Activated CD4-positive, alpha-beta T cell treated with anti-CD3 and anti-CD28 coated beads, Interleukin-2, amount 10 ng/mL, durations not matched to agents 24 days and 14 days (primary cell): ENCODE measurements around the gene NMNAT2. TPM values are rescaled to one million over a fixed set of nuclear protein-coding genes. Genes with fewer than 3 reads are reported as not detected.

Source experiments
- DNase-seq: peaks from one replicate; pipeline ENCODE4 v3.0.0; 2022
- H3K27ac Mint-ChIP-seq: one replicate; pipeline ENCODE4 v1.8.0; 2022; ENCODE audit warnings: mild to moderate bottlenecking, mixed read lengths
- H3K27me3 Mint-ChIP-seq: one replicate; pipeline ENCODE4 v1.8.0; 2022; ENCODE audit warnings: mixed read lengths
- H3K36me3 Mint-ChIP-seq: one replicate; pipeline ENCODE4 v1.8.0; 2022; ENCODE audit warnings: low read depth, mild to moderate bottlenecking, mixed read lengths
- H3K4me1 Mint-ChIP-seq: one replicate; pipeline ENCODE4 v1.8.0; 2021; ENCODE audit warnings: mixed read lengths
- H3K4me3 Mint-ChIP-seq: one replicate; pipeline ENCODE4 v1.8.0; 2022; ENCODE audit warnings: mild to moderate bottlenecking, moderate library complexity, mixed read lengths
- H3K9me3 Mint-ChIP-seq: one replicate; pipeline ENCODE4 v1.8.0; 2021; ENCODE audit warnings: mixed read lengths
- intact Hi-C: fragments of 100-400 bp; cut with micrococcal nuclease; formaldehyde crosslinking; loops from one replicate; pipeline ENCODE4 v1.15.1; 2023
- total RNA-seq: library from RNA; stranded (reverse); gene quantifications from 2 replicates; pipeline ENCODE4 v1.2.3, GENCODE V29; 2022

Gene NMNAT2
- total RNA-seq, 1 donor from 2014 or later: not detected

GRCh38 chr1:183228347-183229220 is 189.6 kb downstream of the NMNAT2 start:
- intact Hi-C loops: loop anchor here (10.0 kb wide), 1 partner anchor 264 kb away; no protein-coding TSS in a partner anchor

DNA sequence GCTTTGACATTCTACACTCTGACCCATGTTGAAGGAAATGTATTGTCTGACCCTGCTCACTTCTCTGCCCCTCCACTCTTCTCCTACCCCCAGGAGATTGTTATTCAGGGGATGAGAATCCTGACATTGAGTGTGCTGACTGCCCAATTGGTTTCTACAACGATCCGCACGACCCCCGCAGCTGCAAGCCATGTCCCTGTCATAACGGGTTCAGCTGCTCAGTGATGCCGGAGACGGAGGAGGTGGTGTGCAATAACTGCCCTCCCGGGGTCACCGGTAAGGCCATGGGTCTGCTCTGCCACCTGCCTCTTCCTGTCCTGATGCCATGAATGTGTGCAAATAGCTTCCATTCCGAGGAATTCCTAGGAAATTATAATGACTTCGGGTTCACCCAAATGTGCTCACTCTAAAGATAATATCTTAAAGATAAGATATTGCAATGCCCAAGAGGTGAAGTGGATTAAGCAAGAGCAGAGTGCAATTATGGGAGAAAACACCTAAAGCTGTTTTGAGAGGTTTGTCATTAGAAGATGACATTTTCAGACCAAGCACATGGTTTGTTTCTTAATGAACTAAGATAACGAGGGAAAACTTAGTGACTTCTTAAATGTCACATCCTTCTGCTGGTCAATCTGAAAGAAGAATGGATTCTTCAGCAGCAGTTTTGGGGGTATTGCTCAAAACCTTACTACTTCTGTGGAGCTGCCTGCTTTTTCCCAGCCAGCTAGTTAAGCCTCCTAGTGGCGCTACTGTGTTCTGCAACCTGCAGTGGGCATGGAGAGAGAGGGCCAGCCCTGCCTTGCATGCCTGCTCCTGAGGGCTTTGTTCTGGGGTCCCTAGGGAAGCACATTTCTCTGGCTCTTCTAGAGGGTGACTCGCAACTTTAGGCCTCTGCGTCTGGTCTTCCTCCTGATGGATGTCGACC is 190.5 kb downstream of the NMNAT2 start:
- Mint-ChIP-seq H3K4me3 (no peak overlapping the region), H3K27me3 (no peaks in the 10 kb centered on the region), H3K4me1 (peaks cover 6% of the 10 kb centered on the region), H3K27ac (no peak overlapping the region), H3K9me3 (no peaks in the 10 kb centered on the region), H3K36me3 (no peaks in the 10 kb centered on the region)
- intact Hi-C loops: loop anchor here (10.0 kb wide), 1 partner anchor 263 kb away; no protein-coding TSS in a partner anchor
- DNase-seq: peak; percentile 82

More at GRCh38 chr1:183228347-183229220, 189.6 kb downstream of the NMNAT2 start:
- Mint-ChIP-seq H3K36me3 (no peaks in the 10 kb centered on the region), H3K27me3 (peaks cover 2% of the 10 kb centered on the region), H3K4me1 (peaks cover 6% of the 10 kb centered on the region), H3K4me3 (no peak overlapping the region), H3K9me3 (no peaks in the 10 kb centered on the region), H3K27ac (no peak overlapping the region)
- no peak for DNase-seq

- Mint-ChIP-seq H3K4me1 (peaks cover 6% of the 10 kb centered on the region), H3K4me3 (no peak overlapping the region), H3K27ac (no peak overlapping the region), H3K36me3 (no peaks in the 10 kb centered on the region), H3K9me3 (no peaks in the 10 kb centered on the region), H3K27me3 (no peaks in the 10 kb centered on the region)
- intact Hi-C loops: loop anchor here (10.0 kb wide), 1 partner anchor 262 kb away; no protein-coding TSS in a partner anchor
- no peak for DNase-seq
Observed at GRCh38 chr1:183226963-183227362, 191.2 kb downstream of the NMNAT2 start.

GRCh38 chr1:183226361-183226760 is 191.8 kb downstream of the NMNAT2 start:
- intact Hi-C loops: loop anchor here (10.0 kb wide), 1 partner anchor 262 kb away; no protein-coding TSS in a partner anchor
- Mint-ChIP-seq H3K9me3 (no peaks in the 10 kb centered on the region), H3K27me3 (no peaks in the 10 kb centered on the region), H3K4me3 (no peak overlapping the region), H3K36me3 (no peaks in the 10 kb centered on the region), H3K27ac (no peak overlapping the region), H3K4me1 (peaks cover 6% of the 10 kb centered on the region)
- DNase-seq: no peak

- intact Hi-C loops: loop anchor here (10.0 kb wide), 1 partner anchor 259 kb away; no protein-coding TSS in a partner anchor
- H3K36me3 Mint-ChIP-seq: no peaks in the 10 kb centered on the region
- H3K4me1 Mint-ChIP-seq: peaks cover 15% of the 10 kb centered on the region
- H3K4me3 Mint-ChIP-seq: no peak overlapping the region
- no peaks in the 10 kb centered on the region for H3K27me3 Mint-ChIP-seq
- no peak for DNase-seq
- H3K9me3 Mint-ChIP-seq: no peaks in the 10 kb centered on the region
- no peak overlapping the region for H3K27ac Mint-ChIP-seq
Observed at GRCh38 chr1:183223467-183223866, 194.7 kb downstream of the NMNAT2 start.

GRCh38 chr1:183222909-183223308 is 195.3 kb downstream of the NMNAT2 start:
- H3K27me3 Mint-ChIP-seq: no peaks in the 10 kb centered on the region
- intact Hi-C loops: loop anchor here (10.0 kb wide), 1 partner anchor 258 kb away; no protein-coding TSS in a partner anchor
- no peaks in the 10 kb centered on the region for H3K9me3 Mint-ChIP-seq
- H3K4me3 Mint-ChIP-seq: no peak overlapping the region
- H3K4me1 Mint-ChIP-seq: peaks cover 15% of the 10 kb centered on the region
- no peaks in the 10 kb centered on the region for H3K36me3 Mint-ChIP-seq
- no peak for DNase-seq
- H3K27ac Mint-ChIP-seq: no peak overlapping the region

- H3K27ac Mint-ChIP-seq: no peak overlapping the region
- DNase-seq: no peak
- intact Hi-C loops: loop anchor here (10.0 kb wide), 1 partner anchor 255 kb away; no protein-coding TSS in a partner anchor
- H3K9me3 Mint-ChIP-seq: no peaks in the 10 kb centered on the region
- H3K27me3 Mint-ChIP-seq: peaks cover 3% of the 10 kb centered on the region
- H3K36me3 Mint-ChIP-seq: no peaks in the 10 kb centered on the region
- no peak overlapping the region for H3K4me3 Mint-ChIP-seq
- peaks cover 10% of the 10 kb centered on the region for H3K4me1 Mint-ChIP-seq
Observed at GRCh38 chr1:183219616-183220009, 198.6 kb downstream of the NMNAT2 start.

GRCh38 chr1:183218971-183219615 is 199.1 kb downstream of the NMNAT2 start:
- intact Hi-C loops: no loop called here
- Mint-ChIP-seq H3K4me3 (no peak overlapping the region), H3K9me3 (no peaks in the 10 kb centered on the region), H3K27me3 (peaks cover 6% of the 10 kb centered on the region), H3K36me3 (no peaks in the 10 kb centered on the region), H3K4me1 (peaks cover 10% of the 10 kb centered on the region), H3K27ac (no peak overlapping the region)
- DNase-seq: peak; percentile 77

GRCh38 chr1:183218027-183218618 is 200.1 kb downstream of the NMNAT2 start:
- peaks cover 7% of the 10 kb centered on the region for H3K27me3 Mint-ChIP-seq
- DNase-seq: no peak
- no peaks in the 10 kb centered on the region for H3K9me3 Mint-ChIP-seq
- no peak overlapping the region for H3K27ac Mint-ChIP-seq
- H3K4me1 Mint-ChIP-seq: peaks cover 10% of the 10 kb centered on the region
- no peaks in the 10 kb centered on the region for H3K36me3 Mint-ChIP-seq
- no peak overlapping the region for H3K4me3 Mint-ChIP-seq
- intact Hi-C loops: no loop called here

GRCh38 chr1:183215936-183216335 is 202.2 kb downstream of the NMNAT2 start:
- Mint-ChIP-seq H3K9me3 (no peaks in the 10 kb centered on the region), H3K27me3 (peaks cover 17% of the 10 kb centered on the region), H3K36me3 (no peaks in the 10 kb centered on the region), H3K27ac (no peak overlapping the region), H3K4me3 (no peak overlapping the region), H3K4me1 (peaks cover 10% of the 10 kb centered on the region)
- DNase-seq: no peak
- intact Hi-C loops: no loop called here

- no peak overlapping the region for H3K4me3 Mint-ChIP-seq
- DNase-seq: no peak
- peaks cover 17% of the 10 kb centered on the region for H3K27me3 Mint-ChIP-seq
- H3K27ac Mint-ChIP-seq: no peak overlapping the region
- intact Hi-C loops: no loop called here
- H3K9me3 Mint-ChIP-seq: no peaks in the 10 kb centered on the region
- H3K4me1 Mint-ChIP-seq: peaks cover 10% of the 10 kb centered on the region
- H3K36me3 Mint-ChIP-seq: no peaks in the 10 kb centered on the region
Observed at GRCh38 chr1:183215076-183215720, 203.0 kb downstream of the NMNAT2 start.

GRCh38 chr1:183214021-183214970 is 203.9 kb downstream of the NMNAT2 start:
- H3K36me3 Mint-ChIP-seq: no peaks in the 10 kb centered on the region
- intact Hi-C loops: no loop called here
- no peak overlapping the region for H3K27ac Mint-ChIP-seq
- no peaks in the 10 kb centered on the region for H3K9me3 Mint-ChIP-seq
- DNase-seq: no peak
- peaks cover 17% of the 10 kb centered on the region for H3K27me3 Mint-ChIP-seq
- no peak overlapping the region for H3K4me3 Mint-ChIP-seq
- peaks cover 5% of the 10 kb centered on the region for H3K4me1 Mint-ChIP-seq
